GM18951 (cell line): ENCODE measurements around the gene SLC25A51.

ENCODE experiments used
- POLR2A ChIP-seq: IDR thresholded peaks from 4 replicates; pipeline ENCODE4 v1.6.1; 2011; ENCODE audit warnings: mild to moderate bottlenecking; ENCODE audit not compliant: insufficient read length, insufficient read depth; ENCODE audit errors: extremely low read depth
- in situ Hi-C: fragments of 300-500 bp; cut with MboI; formaldehyde crosslinking; loops from one replicate; pipeline ENCODE4 v1.12.0; 2022; ENCODE audit warnings: low sequenced_read_pairs, mixed read lengths, inconsistent platforms; ENCODE audit not compliant: unreplicated experiment

SLC25A51 gene

GRCh38 chr9:37839496-37840461 lies 64.1 kb downstream of the SLC25A51 start:
- no peak for TF ChIP-seq POLR2A
- in situ Hi-C loops, result no loop called here
